GM12875 (cell line): ENCODE results near the gene CAVIN2.

Experiments used
- H3K4me3 ChIP-seq: one replicate; pipeline ENCODE4 v1.5.1; 2011; ENCODE audit warnings: low read depth, low read length, control low read depth
- CTCF ChIP-seq: IDR thresholded peaks from 2 replicates; pipeline ENCODE4 v1.5.1; 2011; ENCODE audit warnings: low read depth, mild to moderate bottlenecking, control low read depth, inconsistent platforms, low read length, moderate library complexity, borderline replicate concordance; ENCODE audit not compliant: insufficient read depth

Gene CAVIN2

GRCh38 chr2:191802180-191802579 is 44.7 kb downstream of the CAVIN2 start:
- no peak for TF ChIP-seq CTCF
- no peak overlapping the region for H3K4me3 ChIP-seq

- TF ChIP-seq CTCF = no peak
- no peak overlapping the region for H3K4me3 ChIP-seq
Measured at GRCh38 chr2:191800874-191801273, 46.0 kb downstream of the CAVIN2 start.

- no peak overlapping the region for H3K4me3 ChIP-seq
- TF ChIP-seq CTCF = no peak
Measured at GRCh38 chr2:191799526-191799925, 47.4 kb downstream of the CAVIN2 start.

GRCh38 chr2:191797942-191798876 is 48.7 kb downstream of the CAVIN2 start:
- TF ChIP-seq CTCF = no peak
- H3K4me3 ChIP-seq = no peak overlapping the region

GRCh38 chr2:191797500-191797899 is 49.4 kb downstream of the CAVIN2 start:
- H3K4me3 ChIP-seq = no peak overlapping the region
- no peak for TF ChIP-seq CTCF

GRCh38 chr2:191795715-191796114 is 51.2 kb downstream of the CAVIN2 start:
- TF ChIP-seq CTCF = no peak
- H3K4me3 ChIP-seq = no peak overlapping the region

GRCh38 chr2:191791953-191792560 is 54.8 kb downstream of the CAVIN2 start:
- no peak for TF ChIP-seq CTCF
- no peak overlapping the region for H3K4me3 ChIP-seq
